ENCODE results near the gene EIF4B. TPM values are rescaled to one million over a fixed set of nuclear protein-coding genes. Genes with fewer than 3 reads are reported as not detected.
A peak's percentile ranks its signal among the peaks of the same experiment; 100 is the strongest.

Gene EIF4B
- total RNA-seq, 1 donor from 2014 or later = 789 TPM

- DNase-seq = peak; percentile 82
These were observed 64.7 kb downstream of the EIF4B start for GRCh38 chr12:53070877-53071492.

GRCh38 chr12:53071591-53072551 is 65.6 kb downstream of the EIF4B start:
- peak; percentile 87 for DNase-seq

DNA sequence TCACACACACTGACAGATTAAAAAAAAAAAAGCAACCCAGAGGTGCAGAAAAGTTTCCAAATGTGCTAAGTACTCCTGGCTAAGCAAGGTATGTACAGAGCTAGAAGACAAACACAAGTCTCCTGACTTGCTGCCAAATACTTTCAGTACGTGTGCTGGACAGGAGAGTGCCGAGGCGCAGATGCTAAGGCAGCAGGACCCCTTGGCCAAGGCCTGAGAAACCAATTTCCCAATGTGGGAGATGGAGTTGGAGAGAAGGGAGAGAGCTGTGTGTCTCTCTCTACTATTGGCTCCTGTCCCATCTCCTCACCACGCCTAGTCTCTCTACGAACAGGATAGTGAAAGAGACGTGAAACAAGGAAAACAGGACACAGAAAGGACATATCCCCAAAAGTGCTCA is 67.6 kb downstream of the EIF4B start:
- DNase-seq = peak; percentile 84

- DNase-seq = no peak
These were observed 68.2 kb downstream of the EIF4B start for GRCh38 chr12:53074283-53074998.

DNA sequence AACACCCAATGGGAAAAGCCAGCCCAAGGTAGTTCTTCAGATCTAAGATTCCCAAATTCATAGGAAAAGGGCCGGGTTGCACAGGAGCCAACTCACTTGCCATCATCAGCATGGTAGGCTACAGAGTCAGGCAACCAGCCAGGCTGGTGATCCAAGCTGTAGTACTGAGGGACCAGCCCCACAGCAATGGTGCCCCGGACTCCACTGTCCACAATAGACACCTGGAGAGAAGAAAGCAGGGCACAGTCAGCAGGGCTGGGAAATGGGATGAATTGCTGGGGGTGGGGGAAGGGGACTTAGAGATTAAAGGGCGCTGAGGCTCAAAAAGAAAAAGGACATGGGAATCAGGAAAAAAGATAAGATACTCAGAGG is 68.7 kb downstream of the EIF4B start:
- no peak for DNase-seq

DNA sequence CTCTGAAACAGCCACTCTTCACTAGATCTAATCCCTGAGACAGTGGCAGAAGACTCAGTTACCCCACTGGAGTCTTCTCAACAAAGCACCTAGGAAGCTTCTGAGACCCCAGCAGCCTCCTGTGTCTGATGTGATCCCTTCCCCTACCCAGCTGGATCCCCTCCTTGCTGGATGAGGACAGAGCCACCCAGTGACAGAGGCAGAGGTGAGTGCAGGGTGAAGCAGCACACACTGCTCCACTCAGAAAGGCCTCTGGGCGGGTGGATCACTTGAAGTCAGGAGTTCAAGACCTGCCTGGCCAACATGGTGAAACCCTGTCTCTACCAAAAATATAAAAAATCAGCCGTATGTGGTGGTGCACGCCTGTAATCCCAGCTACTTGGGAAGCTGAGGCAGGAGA is 70.2 kb downstream of the EIF4B start:
- no peak for DNase-seq

- DNase-seq = no peak
These were observed 70.8 kb downstream of the EIF4B start for GRCh38 chr12:53077030-53077429.

DNA sequence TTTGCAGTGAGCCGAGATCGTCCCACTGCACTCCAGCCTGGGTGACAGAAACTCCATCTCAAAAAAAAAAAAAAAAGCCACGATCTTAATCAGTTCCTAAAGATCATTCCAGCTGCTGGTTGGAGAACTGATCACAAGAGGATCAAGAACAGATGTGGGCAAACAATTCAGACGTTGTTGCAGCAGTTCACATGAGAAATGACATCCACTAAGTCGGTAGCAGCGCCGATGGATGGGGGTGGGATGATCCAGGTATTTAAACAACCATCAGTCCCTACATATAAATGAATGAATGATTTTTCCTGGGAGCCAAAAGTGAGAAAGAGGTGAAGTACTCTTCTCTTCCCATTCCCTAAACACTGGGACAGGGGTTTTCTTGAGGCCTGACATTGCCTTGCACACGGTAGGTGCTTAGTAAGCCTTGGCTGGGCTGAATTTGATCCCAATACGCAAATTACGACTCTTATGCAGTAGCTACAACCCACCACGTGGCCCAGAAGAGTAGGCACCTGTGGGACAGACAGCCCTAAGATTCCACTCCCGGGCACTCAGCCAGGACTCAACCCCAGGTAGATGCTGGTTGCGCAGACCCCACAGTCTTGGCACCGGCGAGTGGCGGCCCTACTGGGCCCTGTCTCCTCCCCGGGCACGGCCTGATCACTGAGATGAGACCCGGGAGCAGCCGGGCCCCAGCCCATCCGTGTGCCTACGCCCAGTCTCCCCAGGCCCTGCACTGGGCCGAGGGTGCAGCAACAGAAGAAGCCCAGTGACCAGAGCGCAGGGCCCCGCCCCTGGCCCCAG is 72.4 kb downstream of the EIF4B start:
- DNase-seq = no peak

- peak; percentile 99 for DNase-seq
These were observed 73.2 kb downstream of the EIF4B start, which contains the start of gene SPRYD3 for GRCh38 chr12:53079226-53080117. SPRYD3 (minus strand) TSS chr12:53079390; CDS start chr12:53079333, 57 bp downstream.

DNA sequence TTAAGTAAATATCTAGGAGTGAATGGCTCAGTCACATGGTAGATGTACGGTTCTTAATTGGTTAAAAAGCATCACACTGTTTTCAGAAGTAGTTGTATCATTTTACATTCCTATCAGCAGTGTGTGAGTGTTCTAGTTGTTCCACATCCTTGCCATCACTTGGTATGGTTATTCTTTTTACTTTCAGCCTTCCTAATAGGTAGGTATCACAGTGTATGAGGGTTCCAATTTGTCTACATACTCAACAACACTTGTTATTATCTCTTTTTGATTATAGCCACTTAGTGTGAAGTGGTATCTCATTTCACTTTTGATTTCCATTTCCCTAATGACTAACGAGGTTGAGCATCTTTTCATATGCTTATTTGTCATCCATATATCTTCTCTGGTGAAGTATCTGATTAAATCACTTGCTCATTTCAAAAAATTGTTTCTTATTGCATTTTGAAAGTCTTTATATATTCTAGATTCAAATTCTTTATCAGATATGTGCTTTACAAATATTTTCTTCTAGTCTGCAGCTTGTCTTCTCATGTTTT is 76.5 kb downstream of the EIF4B start:
- DNase-seq = no peak

DNA sequence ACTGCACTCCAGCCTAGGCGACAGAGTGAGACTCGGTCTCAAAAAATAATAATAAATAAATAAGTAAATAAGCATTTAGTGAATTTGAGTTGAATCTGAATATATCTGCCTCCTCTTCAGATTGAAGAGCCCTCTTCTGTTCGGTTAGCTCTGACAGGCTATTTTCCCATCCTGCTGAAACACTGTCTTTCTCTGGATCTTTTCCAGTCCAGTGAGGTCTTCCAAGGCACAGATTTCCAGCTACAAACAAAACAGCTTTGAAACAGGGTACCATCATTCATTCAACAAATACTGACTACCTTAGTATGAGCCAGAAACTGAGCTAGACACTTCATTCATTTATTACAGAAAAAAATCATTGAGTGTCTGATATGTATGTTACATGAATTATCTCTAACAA is 80.1 kb downstream of the EIF4B start:
- DNase-seq = no peak

GRCh38 chr12:53090105-53090504 is 83.8 kb downstream of the EIF4B start:
- no peak for DNase-seq

DNA sequence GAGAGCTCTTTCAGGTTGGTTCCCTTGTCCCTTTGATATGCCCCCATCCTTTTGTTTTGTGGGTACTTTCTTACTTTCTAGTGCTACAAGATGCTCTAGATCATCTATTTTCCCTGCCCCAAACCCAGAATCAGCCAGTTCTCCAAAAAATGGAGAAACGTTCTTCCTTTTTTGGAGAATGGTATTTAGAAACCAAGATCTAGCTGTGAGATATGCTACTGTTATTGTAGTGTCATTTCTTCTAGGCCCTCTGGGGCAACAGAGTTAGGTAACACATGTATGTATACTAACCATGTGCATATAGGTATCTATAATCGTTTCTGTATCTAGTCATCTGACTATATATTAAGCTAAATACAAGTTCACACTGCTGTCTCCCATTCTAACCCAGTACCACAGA is 84.3 kb downstream of the EIF4B start:
- DNase-seq = no peak

GRCh38 chr12:53091756-53092155 is 85.5 kb downstream of the EIF4B start:
- DNase-seq = no peak

Small RNA genes lying within 50 kb of the gene (small RNA-seq; reads per million reads assigned to genes)
- 0.29 reads per million, percentile 50 among the genes with 10 or more reads in this experiment for gene MIR6757 (ENCODE audit: low replicate concordance)

Other genes with a start within 250 kb of the EIF4B start
- gene KRT76, start 229.1 kb upstream of the EIF4B start, total RNA-seq = 0.31 TPM
- gene KRT3, start 210.3 kb upstream of the EIF4B start, total RNA-seq = not detected
- gene KRT4, start 192.3 kb upstream of the EIF4B start, total RNA-seq = 420 TPM
- gene KRT79, start 172.1 kb upstream of the EIF4B start, total RNA-seq = 0.21 TPM
- gene KRT78, start 157.5 kb upstream of the EIF4B start, total RNA-seq = 64.7 TPM
- 42.0 TPM for gene KRT8, start 101.4 kb upstream of the EIF4B start, total RNA-seq
- 57.1 TPM for gene KRT18, start 57.3 kb upstream of the EIF4B start, total RNA-seq
- 44.4 TPM for gene TNS2, start 43.6 kb downstream of the EIF4B start, total RNA-seq
- 30.3 TPM for gene SPRYD3, start 72.9 kb downstream of the EIF4B start, total RNA-seq
- 251 TPM for gene IGFBP6, start 91.2 kb downstream of the EIF4B start, total RNA-seq
- not detected for gene SOAT2, start 97.0 kb downstream of the EIF4B start, total RNA-seq
- gene ZNF740, start 174.3 kb downstream of the EIF4B start, total RNA-seq = 16.8 TPM
- gene CSAD, start 174.5 kb downstream of the EIF4B start, total RNA-seq = 22.2 TPM
- gene ITGB7, start 200.8 kb downstream of the EIF4B start, total RNA-seq = 1.2 TPM
- gene RARG, start 225.8 kb downstream of the EIF4B start, total RNA-seq = 47.1 TPM